NCI-H1048 (cell line): ENCODE measurements around the gene GORASP1.

Source experiments
- DNase-seq: peaks from one replicate; lab custom pipeline; 2025; lab: John Stamatoyannopoulos, UW

The GORASP1 gene

DNA sequence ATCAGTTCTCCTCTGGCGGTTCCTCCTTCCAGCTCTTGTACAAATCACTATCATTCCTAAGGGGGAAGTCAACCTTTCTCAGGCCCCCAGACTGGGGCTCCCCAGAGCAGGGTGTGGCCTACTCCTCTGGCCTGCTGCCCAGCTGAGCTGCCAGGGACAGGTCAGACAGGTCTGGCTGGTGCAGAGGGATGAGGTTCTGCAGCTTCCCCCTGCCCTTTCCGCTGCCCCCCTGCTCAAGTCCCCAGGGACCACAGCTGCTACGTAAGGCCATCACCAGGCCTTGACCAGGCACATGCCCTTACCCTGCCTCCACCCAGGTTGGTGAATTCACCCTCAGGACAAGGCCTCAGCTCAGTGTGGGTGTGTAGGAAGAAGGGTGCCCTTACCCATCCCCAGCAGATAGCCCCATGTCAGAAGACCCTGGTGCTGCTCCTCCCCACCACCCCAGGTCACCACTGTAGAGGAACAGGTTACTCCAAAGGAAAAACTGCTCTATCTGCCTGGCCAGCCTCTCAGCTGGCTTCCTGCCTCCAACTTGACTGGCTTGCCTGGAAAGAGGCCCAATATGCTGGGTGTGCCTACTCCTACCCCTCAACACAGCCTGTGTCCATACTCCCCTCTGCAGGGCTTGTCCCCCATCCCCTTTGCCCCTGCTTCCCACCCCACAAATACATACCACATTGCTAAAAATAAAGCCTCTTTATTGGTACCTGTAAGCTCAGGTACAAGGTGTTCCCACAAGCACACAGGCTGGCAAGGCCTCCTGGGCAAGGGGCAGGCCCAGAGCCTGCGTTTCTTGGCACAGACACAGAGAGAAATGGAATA, 34.0 kb upstream of the GORASP1 start:
- DNase-seq: no peak

DNA sequence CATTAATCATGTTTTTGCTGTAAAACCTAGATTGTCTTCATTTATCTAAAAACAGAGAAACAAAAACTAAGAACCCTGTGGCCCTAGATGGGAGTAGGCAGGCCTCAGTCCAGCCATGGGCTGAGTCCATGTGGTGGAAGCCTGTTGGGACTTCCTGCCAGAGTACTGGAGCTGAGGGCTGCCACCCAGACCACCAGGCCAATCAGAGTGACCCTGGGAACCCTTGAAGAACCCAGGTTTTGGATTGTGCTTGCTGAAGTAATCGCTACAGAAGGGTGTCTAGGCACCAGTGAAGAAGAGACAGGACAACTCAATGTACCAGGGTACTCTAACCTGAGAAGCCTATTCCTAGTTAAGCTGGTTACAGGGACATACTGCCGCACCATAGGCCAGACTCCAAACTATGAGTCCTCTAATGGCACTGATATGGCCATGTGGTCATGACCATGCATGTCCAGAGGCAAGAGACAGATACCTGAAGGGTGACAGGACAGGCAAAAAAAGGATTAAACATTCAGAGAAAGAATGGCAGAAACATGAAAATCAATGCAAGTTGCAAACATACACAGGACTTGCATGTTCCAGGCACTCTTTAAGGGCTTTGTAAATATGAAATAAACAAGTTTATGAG, 33.0 kb upstream of the GORASP1 start:
- DNase-seq: no peak

DNA sequence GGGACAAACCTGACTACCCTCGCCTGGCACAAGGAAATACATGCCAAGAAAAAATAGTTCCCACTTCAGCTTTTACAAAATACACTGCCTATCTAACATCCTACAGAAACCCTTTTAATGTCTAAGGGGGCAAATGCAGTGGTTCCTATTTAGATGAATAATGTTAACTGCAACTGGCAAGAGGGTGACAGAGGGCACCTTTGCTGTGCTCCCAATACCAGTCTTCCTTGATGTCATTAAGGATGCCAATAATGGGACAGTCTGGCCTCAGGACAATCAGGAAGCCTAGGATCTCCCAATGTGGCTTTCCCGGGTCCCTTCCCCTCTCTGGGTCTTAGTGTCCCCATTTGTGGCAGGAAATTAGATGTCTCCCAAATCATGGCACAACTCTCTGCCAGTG, 32.0 kb upstream of the GORASP1 start:
- no peak for DNase-seq

DNA sequence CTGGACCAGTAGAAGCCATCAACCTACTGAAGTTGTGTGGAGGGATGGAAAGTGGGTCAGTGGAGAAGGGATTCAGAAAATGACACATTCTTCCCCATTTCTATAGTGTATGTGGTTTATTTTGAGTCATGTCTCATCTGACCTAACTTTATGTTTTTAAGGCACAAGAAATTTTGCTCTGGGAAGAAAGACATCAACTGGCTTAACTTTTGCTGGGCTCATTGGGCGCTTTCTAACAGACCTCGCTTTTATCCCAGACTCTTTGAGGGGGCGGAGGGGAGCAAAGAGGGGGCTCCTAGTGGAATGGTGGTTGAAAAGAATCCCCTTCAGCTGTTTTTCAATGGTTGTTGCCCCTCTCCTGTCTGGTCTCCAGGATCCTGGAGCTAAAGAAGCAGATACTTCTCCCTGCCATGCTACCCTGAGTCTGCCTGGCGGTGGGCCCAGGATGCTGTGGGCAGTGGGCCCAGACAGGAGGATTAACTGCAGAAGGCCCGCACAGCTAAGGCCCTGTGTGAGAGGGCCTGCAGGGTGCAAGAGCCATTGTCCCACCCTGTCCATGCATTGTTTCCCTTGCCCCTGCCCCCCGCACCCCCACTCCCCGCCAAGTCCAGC, 31.5 kb upstream of the GORASP1 start:
- no peak for DNase-seq

DNA sequence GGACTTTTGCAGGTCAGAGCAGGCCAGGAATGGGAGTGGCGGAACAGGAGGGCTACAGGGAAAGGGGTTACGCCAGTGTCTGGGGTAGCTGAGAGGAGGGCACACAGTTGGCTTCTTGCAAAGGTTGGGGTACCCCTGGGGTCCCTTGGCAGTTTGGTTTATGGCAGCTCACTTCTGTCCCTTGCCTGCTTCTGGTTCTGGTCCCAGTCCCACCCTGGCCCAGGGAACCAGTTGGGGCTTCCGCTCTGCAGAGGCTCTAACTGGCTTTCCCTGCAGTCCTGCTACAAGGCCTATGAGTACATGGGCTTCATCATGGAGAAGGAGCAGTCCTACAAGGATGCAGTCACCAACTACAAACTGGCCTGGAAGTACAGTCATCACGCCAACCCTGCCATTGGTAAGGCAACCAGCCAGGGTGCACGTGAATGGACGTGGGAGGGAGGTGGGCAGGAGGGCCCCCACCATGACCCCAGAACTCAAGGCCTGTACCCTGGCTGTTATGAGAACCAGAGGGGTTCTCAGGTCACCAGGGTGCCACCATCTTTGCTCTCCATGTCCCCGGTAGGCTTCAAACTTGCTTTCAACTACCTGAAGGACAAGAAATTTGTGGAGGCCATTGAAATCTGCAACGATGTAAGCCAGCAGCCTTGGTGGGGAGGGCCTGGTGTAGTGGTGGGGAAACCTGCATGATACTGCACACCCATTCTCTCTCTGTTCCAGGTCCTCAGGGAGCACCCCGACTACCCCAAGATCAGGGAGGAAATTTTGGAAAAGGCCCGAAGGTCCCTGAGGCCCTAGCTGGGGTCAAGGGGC, 30.8 kb upstream of the GORASP1 start:
- DNase-seq: no peak

DNA sequence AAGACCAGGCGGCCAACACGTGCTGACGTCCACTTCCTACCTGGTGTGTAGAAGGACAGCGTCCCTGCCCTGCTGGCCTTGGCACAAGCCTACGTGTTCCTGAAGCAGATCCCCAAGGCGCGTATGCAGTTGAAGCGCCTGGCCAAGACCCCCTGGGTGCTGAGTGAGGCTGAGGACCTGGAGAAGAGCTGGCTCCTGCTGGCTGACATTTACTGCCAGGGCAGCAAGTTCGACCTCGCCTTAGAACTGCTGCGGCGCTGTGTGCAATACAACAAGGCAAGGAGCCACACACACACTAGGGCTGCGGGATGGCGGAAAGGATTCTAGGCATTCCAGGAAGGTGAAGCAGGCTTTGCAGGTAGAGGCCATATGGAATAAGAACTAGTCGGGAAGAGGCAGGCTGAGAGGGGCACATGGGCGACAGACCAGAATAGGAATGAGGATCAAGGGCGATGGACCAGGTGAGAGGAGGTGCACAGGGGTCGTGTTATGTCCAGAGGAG, 30.1 kb upstream of the GORASP1 start:
- DNase-seq: no peak

DNA sequence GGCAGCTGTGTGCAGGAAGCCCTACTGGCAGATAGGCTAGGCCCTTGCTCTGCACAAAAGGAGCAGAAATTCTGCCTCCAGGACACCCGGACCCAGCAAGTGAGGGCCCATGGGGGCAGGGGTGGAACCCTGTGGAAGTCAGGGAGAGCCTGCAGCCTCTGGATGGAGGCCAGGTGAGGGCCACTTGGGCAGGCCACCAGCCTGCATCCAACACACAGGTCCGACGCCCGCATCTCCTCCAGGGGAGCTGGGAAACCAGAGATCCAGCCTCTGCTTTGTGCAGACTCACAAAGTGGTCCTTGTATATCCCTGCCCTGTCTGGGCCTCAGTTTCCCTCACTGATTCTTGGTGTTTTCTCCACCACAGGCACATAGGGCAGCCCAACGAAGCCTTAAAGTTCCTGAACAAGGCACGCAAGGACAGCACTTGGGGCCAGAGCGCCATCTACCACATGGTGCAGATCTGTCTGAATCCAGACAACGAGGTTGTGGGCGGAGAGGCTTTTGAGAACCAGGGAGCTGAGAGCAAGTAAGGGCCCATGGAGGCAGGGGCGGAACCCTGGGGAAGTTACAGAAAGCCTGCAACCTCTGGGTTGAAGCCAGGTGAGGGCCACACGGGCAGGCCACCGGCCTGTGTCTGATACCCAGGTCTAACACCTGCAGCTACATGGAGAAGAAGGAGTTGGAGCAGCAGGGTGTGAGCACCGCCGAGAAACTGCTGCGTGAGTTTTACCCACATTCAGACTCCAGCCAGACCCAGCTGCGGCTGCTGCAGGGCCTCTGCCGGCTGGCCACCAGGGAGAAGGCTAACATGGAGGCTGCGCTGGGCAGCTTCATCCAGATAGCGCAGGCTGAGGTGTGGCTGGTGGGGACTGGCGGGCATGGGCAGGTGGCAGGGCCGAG, 29.4 kb upstream of the GORASP1 start:
- DNase-seq: no peak

DNA sequence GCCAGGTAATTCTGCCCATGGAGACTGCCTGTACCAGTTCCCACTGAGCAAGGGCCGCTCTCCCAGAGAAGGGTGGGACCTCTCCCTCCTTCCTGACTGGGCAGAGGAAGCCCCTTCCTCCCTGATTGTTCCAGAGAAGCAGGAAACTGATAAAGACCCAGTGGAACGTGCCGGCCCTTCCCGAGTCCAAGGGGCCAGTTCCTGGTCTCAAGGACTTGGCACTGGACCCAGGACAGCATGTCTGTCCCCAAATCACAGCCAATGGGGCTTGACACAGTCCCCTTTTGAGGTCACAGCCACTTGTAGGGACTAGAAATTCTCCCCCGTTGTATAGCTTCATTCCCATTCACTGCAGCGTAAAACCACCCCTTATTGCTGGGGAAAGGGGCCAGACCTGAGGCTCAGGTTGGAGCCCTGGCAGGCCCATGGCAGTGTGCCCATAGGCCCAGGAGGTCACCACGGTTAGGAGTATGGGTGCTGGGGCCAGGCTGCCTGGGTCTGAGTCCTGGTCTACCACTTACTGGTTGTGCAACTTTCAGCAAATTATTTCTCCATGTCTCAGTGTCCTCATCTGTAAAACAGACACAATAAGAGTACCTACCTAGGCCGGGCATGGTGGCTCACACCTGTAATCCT, 27.9 kb upstream of the GORASP1 start:
- no peak for DNase-seq

DNA sequence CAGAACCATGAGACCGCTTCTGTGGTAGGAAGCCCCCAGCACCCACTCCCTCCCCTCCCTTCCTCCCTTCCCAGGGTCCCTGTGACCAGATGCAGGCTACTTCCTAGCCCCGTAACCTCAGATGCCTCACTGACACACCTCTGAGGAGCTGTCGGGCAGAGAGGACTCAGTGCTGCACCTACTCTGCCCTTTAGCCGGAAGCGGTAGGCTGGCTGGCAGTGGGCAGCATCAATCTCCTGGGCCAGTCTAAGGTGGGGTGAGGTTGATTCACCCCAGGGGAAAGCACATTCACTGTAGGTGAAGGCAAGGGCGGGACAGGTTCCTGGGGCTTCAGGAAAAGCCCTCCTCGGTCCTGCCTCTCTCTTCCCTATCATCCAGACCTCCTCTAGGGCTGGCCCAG, 26.9 kb upstream of the GORASP1 start:
- DNase-seq: no peak

DNA sequence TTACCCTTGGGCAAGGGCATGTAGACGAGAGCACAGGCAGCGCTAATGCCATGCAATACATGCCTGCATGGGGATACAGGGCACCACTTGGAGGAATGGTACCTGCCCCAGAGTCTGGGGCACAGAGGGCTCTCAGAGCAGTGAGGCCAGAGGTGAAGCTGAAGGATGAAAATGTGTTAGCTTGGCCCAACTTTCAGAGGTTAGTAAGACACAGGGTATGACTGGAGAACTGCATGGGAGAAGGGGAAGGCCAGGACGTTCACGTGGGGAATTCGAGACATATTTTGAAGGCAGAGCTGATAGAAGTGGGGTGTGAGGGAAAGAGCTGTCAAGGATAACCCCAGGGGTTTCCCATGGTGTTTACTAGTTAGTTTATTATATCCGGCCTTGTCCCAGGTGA, 26.4 kb upstream of the GORASP1 start:
- DNase-seq: no peak

DNA sequence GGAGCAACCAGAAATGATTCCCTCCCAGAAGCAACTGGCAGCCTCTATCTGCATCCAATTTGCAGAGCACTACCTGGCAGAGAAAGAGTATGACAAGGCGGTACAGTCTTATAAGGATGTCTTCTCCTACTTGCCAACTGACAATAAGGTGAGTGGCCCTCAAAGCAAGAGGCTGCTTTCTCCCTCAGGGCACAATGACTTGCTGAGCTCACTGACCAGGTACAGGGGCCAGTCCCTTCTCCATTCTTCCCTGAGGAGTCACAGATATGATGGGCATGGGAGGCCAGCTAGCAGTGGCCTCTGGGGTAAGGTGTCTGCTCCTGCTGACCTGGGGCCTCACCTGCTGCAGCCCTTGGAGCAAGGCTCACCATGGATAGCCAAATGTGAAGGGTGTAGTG, 25.7 kb upstream of the GORASP1 start:
- DNase-seq: no peak

DNA sequence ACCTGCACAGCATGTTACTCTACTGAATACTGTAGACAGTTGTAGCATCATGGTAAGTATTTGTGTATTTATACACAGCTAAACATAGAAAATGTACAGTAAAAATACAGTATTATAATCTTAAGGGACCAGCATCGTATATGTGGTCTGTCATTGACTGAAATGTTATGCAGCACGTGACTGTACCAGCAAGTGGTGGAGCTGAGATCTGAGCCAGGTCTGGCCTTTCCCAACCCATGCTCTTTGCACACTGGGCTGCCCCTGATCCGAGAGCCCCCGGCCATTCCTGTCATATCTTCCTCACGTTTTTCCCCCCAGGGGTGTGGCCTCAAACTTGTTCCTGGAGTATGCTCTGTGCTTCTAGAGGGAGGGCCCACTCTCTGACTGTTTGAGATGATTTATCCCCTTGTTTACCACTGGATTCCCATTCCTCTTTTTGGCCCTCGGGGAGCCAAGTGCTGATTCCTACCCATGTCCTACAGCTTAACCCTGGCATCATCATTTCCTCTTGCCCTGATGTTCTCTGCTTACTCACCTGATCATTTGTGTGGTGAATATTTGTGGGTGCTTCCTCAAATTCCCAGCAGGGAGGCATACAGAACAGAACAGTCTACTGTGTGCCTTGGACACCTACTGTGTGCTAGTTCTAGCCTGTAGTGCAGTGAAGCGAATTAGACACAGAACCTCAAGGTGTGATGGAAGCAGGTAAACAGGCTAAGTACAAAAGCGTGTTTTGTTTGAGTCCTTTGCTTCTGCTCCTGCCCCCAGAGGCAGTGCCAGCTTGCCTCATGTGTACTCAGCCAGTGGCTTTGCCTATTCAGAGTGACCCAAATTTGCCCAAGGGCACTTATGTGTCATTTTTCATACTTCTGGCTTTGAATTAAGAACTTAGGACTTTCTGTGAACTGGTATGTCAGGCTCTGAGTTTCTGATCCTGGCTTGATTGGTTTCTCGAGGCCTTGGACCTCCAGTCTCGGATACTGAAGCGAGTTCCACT, 25.0 kb upstream of the GORASP1 start:
- DNase-seq: no peak

DNA sequence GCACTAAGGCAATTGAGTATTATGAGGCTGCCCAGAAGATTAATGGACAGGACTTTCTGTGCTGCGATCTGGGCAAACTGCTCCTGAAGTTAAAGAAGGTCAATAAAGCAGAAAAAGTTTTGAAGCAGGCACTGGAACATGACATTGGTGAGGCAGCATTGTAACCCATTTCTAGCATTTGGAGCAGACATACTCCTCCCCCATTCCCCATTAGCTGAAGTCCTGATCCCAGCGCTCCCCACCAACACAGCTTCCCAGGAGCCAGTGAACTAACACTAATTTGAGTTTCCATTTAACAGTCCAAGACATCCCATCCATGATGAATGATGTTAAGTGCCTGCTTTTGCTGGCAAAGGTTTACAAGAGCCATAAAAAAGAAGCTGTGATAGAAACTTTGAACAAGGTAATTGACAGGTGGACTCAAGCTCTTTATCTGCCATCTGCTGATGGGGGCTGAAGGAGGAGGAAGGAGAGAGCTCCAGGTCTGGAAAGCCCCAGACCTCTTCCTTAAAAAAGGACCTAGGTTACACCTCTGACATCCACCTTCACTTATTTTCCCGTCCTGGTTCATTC, 23.4 kb upstream of the GORASP1 start:
- DNase-seq: no peak

DNA sequence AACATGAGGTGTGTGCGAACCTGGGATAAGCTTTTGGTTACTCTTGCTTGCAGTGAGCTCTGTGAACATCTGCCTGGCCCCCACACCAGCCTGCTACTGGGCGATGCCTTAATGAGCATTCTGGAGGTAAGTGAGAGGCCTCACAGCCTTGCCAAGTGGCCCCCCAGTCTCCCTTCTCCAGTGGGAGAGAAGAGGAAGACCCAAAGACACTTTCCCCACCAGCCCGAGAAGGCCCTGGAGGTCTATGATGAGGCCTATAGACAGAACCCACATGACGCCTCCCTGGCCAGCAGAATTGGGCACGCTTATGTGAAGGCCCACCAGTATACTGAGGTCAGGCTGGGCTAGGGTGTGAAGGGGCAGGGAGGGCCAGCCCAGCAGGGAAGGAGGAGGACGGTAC, 22.6 kb upstream of the GORASP1 start:
- DNase-seq: no peak

DNA sequence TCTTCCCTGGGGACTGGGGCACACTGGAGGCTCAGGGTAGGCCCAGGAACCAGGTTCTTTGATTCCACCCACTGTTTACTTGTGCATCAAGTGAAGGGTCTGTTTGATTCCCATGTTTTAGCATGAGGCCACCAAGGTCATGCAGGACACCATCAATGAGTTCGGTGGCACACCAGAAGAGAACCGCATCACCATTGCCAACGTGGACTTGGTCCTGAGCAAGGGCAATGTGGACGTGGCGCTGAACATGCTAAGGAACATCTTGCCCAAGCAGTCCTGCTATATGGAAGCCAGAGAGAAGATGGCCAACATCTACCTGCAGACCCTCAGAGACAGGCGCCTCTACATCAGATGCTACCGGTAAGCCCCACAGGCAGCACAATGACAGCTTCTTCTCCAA, 21.5 kb upstream of the GORASP1 start:
- DNase-seq: no peak

DNA sequence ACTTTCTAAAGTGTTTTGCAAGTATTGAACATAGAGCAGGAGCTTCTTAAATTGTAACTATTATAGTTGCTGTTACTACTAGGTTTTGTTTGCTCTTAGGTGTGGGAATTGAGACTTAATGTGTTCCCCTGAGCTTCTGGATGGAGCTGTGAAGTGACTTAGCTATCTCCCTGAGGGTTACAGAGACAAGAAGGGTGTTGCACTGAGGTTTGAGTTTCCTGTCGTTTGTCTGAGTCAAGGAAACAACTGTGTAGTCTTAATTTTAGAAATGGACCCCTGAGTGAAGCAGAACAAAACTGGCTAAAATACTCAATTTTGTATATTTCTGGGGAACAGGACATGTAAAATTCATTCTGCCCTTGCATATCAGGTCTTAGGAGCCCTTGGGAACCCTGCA, 20.5 kb upstream of the GORASP1 start:
- DNase-seq: no peak

DNA sequence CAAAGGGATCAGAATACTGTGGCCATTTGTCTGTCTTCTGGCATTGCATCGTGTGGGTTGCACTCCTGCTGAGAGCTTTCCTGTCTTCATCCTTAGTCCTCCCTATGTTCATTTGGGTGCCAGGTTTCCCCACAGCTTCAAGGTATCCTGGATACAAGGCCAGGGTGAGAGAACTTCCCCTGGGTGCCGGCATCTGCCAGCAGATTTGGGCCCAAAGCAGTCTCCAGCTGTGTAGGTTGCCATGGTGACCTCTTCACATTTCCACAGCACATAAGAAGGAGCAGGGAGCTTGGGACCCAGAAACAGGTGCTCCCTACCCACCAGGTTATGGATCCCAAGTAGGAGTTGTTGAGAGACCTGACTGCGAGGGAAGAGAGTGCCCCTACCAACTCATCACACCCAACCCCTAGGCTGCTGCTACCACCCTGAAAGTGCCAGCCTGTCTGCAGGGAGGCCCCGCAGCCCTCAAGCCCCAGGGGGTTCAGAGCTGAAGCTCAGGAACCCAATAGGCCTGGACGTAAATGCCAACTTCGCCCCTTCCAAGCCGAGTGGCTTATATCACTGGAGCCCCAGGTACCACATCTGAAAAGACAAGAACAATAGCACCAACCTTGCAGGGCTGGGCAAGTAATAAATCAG, 20.0 kb upstream of the GORASP1 start:
- no peak for DNase-seq

DNA sequence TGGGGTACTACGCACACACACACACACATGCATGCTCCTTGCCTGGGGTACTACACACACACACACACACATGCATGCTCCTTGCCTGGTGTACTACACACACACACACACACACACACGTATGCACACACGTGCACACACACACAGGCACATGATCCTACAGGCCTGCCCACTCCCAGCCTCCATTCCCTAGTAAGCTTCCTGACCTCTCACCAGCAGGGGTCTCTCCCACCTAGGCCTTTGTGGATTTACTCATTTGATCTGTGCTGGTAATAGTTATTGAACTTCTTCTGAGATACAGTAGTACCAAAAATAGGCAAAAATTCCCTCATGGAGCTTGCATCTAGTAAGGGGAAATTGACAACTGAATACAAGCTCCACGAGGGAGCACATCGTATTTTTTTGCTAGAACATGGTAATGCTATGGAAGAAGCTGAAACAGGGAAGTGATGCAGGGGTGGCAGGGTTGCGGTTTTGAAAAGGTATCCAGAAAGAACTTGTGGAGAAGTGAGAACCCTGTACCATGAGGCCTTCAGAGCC, 19.2 kb upstream of the GORASP1 start:
- no peak for DNase-seq
